A673 (cell line): ENCODE data around the gene RABGEF1.

Source experiments
- CTCF ChIP-seq: fragments of 300-800, 200-600 bp; sonication (generic); conservative IDR thresholded peaks from 2 replicates; pipeline ENCODE4 v1.5.1; 2017; ENCODE audit warnings: low read depth, mild to moderate bottlenecking, antibody characterized with exemption, low read length, moderate library complexity, mixed read lengths
- EZH2 ChIP-seq: fragments of 200-600 bp; sonication (generic); IDR thresholded peaks from 2 replicates; pipeline ENCODE4 v1.6.1; 2017; ENCODE audit warnings: borderline replicate concordance, low read depth, mild to moderate bottlenecking, mixed read lengths, antibody characterized with exemption, low read length; ENCODE audit not compliant: poor library complexity, severe bottlenecking

DNA sequence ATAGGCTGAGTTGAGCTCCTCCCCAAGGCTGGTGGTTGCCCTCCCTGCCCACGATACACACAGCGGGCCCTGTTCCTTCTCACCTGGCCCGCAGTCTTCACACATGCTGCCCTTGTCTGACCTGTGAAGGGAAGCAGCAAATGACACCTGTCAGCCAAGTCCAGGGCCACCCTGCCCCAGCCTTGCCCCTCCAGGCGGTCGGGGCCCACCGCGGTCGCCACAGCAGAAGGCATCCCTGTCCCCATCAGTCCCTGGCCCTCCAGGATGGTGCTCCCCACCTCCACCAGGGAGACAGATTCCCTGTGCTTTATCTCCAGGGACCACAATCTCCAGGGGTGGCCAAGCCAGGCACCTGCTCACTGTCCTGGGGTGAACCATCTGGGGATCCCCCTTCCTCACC is 99.3 kb downstream of the RABGEF1 start:
- TF ChIP-seq CTCF (no peak), EZH2 (no peak)
